RWPE2 (cell line): Measurements from ENCODE around the gene HOMER3.
A peak's percentile ranks its signal among the peaks of the same experiment; 100 is the strongest.

ENCODE experiments used
- ATAC-seq: fragments of 200-7000 bp; cut with Tn5 transposase; 3 replicates; pipeline ENCODE4 v1.9.1; 2021; ENCODE audit warnings: low read depth
- DNase-seq: peaks from one replicate; pipeline ENCODE4 v3.0.0-alpha.2; 2020; ENCODE audit warnings: low spot score
- H3K27ac ChIP-seq: fragments of 450-650 bp; 2 replicates; pipeline ENCODE4 v1.5.1; 2017; ENCODE audit warnings: mild to moderate bottlenecking; ENCODE audit not compliant: poor library complexity, severe bottlenecking
- H3K27me3 ChIP-seq: fragments of 250-450 bp; sonication (Bioruptor Pico); 2 replicates; pipeline ENCODE4 v1.5.1; 2021; ENCODE audit warnings: mild to moderate bottlenecking, moderate library complexity; ENCODE audit not compliant: insufficient read depth, poor library complexity, severe bottlenecking
- H3K36me3 ChIP-seq: fragments of 250-450 bp; sonication (Bioruptor Pico); 2 replicates; pipeline ENCODE4 v1.5.1; 2020; ENCODE audit warnings: low read depth, mild to moderate bottlenecking, moderate library complexity
- H3K4me1 ChIP-seq: fragments of 250-450 bp; sonication (Bioruptor Pico); 2 replicates; pipeline ENCODE4 v1.5.1; 2021; ENCODE audit warnings: mild to moderate bottlenecking, moderate library complexity; ENCODE audit not compliant: insufficient read depth, poor library complexity, severe bottlenecking
- H3K4me3 ChIP-seq: fragments of 250-450 bp; sonication (Bioruptor Pico); 2 replicates; pipeline ENCODE4 v1.5.1; 2021; ENCODE audit warnings: mild to moderate bottlenecking, moderate library complexity; ENCODE audit not compliant: severe bottlenecking
- H3K9me3 ChIP-seq: fragments of 250-450 bp; sonication (Bioruptor Pico); 2 replicates; pipeline ENCODE4 v1.5.1; 2021; ENCODE audit warnings: mild to moderate bottlenecking, moderate library complexity; ENCODE audit not compliant: severe bottlenecking
- CTCF ChIP-seq: fragments of 450-650 bp; IDR thresholded peaks from one replicate; pipeline ENCODE4 v1.5.1; 2017; ENCODE audit warnings: mild to moderate bottlenecking, moderate library complexity; ENCODE audit not compliant: poor library complexity, severe bottlenecking

The HOMER3 gene

GRCh38 chr19:18948976-18949356 is 7.9 kb upstream of the HOMER3 start:
- TF ChIP-seq CTCF: no peak
- Histone ChIP-seq H3K9me3 (no peaks in the 10 kb centered on the region), H3K4me1 (peaks cover 19% of the 10 kb centered on the region), H3K4me3 (no peak overlapping the region), H3K27me3 (no peaks in the 10 kb centered on the region), H3K36me3 (peaks cover 10% of the 10 kb centered on the region; the same call in 1 of the 2 replicates), H3K27ac (peak overlapping the region; percentile 21)
- no peak for ATAC-seq
- no peak for DNase-seq

- Histone ChIP-seq H3K4me1 (peaks cover 16% of the 10 kb centered on the region), H3K36me3 (peaks cover 10% of the 10 kb centered on the region; the same call in 1 of the 2 replicates), H3K9me3 (no peaks in the 10 kb centered on the region), H3K27ac (peak overlapping the region; percentile 21), H3K4me3 (no peak overlapping the region), H3K27me3 (no peaks in the 10 kb centered on the region)
- TF ChIP-seq CTCF: no peak
- ATAC-seq (peak; percentile 7; the same call in 1 of the 3 replicates), DNase-seq (no peak)
Observed at GRCh38 chr19:18948075-18948975, 7.3 kb upstream of the HOMER3 start.

GRCh38 chr19:18946918-18947317 is 5.9 kb upstream of the HOMER3 start:
- peaks cover 10% of the 10 kb centered on the region; the same call in 1 of the 2 replicates for H3K36me3 ChIP-seq
- H3K4me3 ChIP-seq: no peak overlapping the region
- ATAC-seq (no peak), DNase-seq (no peak)
- TF ChIP-seq CTCF: no peak
- no peaks in the 10 kb centered on the region for H3K27me3 ChIP-seq
- peaks cover 5% of the 10 kb centered on the region for H3K4me1 ChIP-seq
- H3K27ac ChIP-seq: no peak overlapping the region
- no peaks in the 10 kb centered on the region for H3K9me3 ChIP-seq

GRCh38 chr19:18946335-18946734 is 5.3 kb upstream of the HOMER3 start:
- H3K4me1 ChIP-seq: peaks cover 2% of the 10 kb centered on the region
- H3K36me3 ChIP-seq: peaks cover 10% of the 10 kb centered on the region; the same call in 1 of the 2 replicates
- no peak for DNase-seq
- no peak for TF ChIP-seq CTCF
- no peaks in the 10 kb centered on the region for H3K9me3 ChIP-seq
- no peak overlapping the region for H3K4me3 ChIP-seq
- no peak overlapping the region for H3K27ac ChIP-seq
- H3K27me3 ChIP-seq: no peaks in the 10 kb centered on the region
- ATAC-seq: no peak

- H3K4me1 ChIP-seq: no peaks in the 10 kb centered on the region
- no peaks in the 10 kb centered on the region for H3K27me3 ChIP-seq
- H3K27ac ChIP-seq: no peak overlapping the region
- DNase-seq: no peak
- ATAC-seq: no peak
- H3K36me3 ChIP-seq: peaks cover 10% of the 10 kb centered on the region; the same call in 1 of the 2 replicates
- no peak overlapping the region for H3K4me3 ChIP-seq
- no peaks in the 10 kb centered on the region for H3K9me3 ChIP-seq
- no peak for TF ChIP-seq CTCF
Observed at GRCh38 chr19:18945297-18945696, 4.3 kb upstream of the HOMER3 start.
